HG02610 (cell line): Measurements from ENCODE around the gene LPP.

ENCODE experiments used
- ATAC-seq: cut with Tn5 transposase; IDR thresholded peaks from one replicate; pipeline ENCODE4 v1.9.1; 2021; ENCODE audit warnings: mild to moderate bottlenecking, moderate library complexity; ENCODE audit not compliant: unreplicated experiment

Gene LPP

GRCh38 chr3:188761439-188761838, 607.5 kb downstream of the LPP start:
- no peak for ATAC-seq

DNA sequence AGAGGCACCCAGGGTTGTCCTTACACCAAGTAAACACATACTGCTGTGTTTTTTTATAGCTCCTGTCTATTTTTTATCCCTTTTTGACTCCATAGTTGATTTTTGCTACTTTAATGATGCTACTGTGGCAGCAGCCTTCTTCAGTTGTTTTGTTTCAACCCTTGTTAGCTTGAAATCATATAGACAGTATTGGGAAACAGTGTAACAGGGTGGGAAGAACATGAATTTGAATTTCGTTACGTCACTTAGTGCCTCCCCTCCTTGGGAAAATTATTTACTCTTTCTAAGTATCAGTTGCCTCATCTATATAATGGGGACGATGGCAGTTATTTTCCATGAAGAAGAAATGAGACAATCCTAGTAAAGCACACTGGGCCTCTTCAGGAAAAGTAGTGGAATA, 608.0 kb downstream of the LPP start:
- no peak for ATAC-seq

DNA sequence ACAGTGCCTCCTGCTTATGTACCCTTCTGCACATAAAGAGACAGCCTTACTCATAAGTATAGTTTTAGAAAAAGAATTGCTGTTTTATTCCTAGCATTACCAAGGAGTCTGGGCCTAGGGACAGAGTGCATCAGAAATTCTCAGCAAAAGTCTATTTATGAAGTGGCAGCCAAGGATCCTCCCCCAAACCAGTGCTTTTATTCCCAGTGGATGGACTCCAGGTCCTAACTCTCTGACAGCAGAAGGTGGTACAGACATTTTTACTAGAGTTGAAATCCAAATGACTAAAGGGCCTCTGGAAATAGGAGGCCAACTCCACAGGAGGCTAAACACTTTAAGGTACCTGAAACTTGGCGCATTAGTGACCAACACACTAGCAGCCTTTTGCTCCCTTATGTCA, 610.7 kb downstream of the LPP start:
- ATAC-seq: no peak

- no peak for ATAC-seq
Observed at GRCh38 chr3:188769831-188770230, 615.9 kb downstream of the LPP start.

DNA sequence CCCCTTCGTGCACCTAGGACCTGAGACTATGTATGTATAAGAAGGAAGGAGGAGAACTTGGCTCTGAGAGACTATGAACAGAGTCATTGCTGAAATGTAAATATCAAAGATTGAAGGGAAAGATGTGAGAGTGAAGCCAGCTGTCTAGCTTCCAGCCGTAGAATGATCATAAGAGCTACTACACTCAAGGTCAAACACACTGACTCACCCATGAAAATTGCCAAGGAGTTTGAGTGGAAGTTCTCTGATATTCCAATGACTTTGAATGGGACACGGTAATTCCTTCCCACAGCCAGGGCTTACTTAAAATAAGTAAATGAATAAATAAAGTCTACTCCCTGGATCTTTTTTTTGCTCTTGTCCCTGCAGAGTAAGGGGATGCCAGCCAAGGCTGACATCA, 618.9 kb downstream of the LPP start:
- ATAC-seq: no peak

DNA sequence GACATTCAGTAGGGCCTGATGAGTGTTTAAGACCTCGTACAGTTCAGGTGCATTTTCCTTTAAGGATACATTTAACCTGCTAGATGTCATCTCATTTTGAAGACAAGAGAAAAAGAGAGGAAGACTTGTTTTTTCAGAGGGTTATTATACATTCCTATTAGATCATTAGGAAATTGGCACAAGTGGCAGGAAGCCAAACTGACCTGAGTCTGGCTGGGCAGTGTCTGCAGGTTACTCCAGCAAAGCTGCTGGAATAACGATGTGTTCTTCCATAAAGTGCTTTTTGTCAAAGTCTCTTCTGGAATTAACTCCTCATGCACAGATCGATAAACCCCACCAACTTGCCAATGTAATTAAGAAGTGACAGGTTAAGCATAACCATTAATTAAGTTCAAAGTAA, 621.5 kb downstream of the LPP start:
- no peak for ATAC-seq

GRCh38 chr3:188776447-188776846, 622.5 kb downstream of the LPP start:
- no peak for ATAC-seq

- no peak for ATAC-seq
Observed at GRCh38 chr3:188778091-188778852, 624.3 kb downstream of the LPP start.

DNA sequence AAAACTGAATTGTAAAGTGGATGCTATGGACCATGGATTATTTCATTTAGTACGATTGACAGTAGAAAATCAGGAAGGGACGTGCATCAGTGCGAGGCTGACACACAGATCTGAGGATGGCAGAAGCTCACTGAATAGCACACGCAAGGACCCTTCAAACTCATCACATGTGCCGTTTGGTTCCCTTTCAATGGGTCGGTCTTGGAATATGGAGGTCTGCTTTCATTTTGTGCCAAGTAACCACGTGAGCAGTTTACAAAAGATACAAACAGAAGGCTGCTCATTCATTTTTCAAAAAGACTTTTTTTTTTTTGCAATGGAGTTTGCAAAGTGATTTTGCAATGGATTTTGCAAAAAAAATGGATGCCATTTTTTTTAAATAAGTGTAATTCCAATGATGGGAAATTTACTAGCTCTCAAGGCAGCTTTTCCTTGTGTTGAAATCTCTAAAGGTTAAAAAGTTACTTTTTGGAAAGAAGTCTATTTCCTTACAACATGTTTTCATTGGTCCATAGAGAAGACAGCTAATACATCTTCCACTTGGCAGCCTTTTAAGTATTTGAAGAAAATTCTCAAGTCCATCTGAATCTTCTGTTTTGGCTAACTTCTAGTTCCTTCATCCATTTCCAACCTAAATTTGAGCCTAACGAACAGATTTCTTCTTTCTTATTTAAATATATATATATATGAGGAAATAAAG, 625.5 kb downstream of the LPP start:
- no peak for ATAC-seq

DNA sequence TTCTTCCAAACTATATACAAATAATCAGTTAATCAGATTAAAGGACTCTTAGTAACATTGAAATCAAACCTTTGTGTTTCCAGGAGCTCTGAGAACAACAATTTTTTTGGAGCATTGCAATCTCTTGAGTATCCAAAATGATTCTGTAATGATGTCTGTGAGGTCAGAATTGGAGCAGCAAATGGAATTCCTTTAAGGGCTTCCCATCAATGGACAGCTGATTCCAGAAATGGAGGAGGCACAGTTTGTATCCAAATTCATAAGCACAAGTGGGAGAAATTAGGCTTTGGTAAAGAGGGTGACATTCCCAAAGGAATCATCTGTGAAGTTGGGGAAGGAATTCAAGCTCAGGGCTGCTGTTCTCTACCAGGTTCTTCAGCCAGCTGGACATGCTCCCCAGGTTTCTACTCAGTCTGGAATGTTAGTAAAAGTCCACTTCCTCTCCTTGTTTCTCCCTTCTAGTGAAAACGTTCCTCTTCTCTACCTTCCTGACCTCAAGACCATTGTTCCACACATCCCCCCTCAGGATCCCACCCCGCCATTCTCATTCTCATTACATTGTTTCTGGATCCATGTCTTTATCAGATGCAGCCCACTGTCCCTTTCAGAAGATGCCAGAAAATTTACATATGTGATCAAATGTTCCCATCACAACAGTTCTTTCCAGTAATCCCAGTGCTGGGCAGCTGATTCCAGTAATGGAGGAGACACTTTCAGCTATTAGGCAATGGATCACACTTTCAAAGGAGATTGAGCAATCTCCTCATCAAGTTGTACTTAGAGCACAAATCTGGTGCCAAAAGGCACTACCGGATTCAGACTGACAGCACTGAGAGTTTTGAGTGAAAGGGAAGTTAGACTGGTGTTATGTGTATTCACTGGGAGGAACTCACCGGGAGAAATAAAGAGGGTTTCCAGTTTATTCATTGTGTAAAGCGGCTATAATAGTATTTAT, 626.5 kb downstream of the LPP start:
- no peak for ATAC-seq

DNA sequence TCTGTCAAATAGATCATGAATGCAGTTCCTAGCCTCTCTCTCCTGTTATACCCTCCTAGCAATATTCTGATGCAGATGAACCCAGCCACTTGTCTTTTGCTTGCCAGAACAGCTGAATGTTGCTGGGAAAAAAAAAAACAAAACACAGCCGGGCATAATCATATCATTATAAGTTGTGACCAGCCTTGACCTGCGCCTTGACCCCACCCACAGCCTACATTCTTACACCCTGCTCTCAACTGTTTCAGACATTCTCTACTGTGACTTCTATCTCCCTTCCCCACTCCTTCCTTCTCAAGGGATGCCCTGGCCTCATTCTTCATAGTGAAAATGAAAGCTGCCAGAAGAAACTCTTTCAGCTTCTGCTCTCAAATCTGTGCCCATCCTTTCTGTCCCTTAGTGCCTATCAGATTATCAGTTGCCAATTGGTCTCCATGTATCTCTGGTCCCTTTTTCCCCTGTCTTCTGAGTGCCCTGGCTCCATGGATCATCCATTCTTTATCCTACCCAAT, 628.7 kb downstream of the LPP start:
- ATAC-seq: no peak

- no peak for ATAC-seq
Observed at GRCh38 chr3:188786424-188786823, 632.5 kb downstream of the LPP start.

- ATAC-seq: no peak
Observed at GRCh38 chr3:188788621-188789081, 634.7 kb downstream of the LPP start.

GRCh38 chr3:188789251-188789650, 635.3 kb downstream of the LPP start:
- ATAC-seq: no peak

GRCh38 chr3:188791311-188791710, 637.4 kb downstream of the LPP start:
- ATAC-seq: no peak

DNA sequence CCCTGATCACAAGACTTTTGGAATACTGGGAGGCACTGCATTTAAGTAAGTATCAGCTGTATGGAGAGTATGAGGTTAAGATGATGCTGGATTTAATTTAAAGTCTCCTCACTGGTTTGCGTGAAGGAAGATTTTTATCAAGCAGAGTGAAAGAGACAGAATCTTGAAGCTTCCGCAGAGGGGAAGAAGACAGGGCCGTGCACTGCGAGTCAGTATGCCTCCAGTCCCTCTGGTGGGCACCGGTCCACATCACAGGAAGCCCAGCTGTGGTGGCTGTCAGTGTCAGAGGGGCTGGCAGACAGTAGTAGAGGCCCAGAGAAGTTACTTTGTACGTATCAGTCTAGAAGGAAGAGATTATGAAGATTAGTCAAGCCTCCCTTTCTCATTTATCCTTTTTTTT, 638.8 kb downstream of the LPP start:
- ATAC-seq: no peak

DNA sequence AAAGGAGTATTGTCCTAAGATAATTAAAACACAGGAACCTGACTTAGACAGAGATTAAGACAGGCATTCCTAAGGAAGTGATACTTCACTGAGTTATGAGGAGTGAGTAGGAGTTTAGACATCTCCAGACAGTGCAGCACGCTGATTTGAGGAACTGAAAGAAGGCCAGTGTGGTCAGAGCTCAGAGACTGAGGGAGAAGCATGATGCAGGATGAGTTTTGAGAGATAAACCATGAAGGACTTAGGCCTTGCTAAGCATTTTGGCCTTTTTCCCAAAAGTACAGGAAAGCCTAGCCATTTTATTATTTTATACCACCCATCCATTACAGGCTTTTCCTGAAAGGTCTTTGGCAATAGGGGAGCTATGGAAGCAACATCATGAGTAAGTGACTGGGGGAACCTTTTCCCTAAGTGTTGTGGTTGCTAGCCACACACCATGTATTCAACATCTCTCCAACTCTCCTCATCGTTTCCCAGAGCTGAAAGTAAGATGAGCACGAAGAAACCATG, 642.2 kb downstream of the LPP start:
- no peak for ATAC-seq

DNA sequence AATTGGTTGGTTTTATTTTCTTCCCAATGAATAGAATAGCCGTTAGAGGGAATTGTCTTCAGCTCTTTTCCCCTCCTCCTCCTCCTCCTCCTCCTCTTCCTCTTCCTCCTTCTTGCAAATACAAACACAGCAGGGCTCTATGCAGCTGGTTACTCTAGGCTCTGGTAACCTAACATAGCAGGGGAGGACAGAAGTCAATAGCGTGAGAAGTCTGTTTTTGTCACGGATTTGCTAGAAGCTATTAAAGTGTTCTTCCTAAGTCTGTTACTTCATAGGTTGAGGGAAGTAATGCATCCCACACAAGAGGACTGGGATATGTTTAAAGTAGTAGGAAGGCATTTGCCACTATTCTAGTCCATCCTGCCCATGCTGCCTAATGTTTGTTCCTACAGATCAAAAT, 643.1 kb downstream of the LPP start:
- no peak for ATAC-seq

- ATAC-seq: no peak
Observed at GRCh38 chr3:188798556-188799145, 644.7 kb downstream of the LPP start.

- ATAC-seq: no peak
Observed at GRCh38 chr3:188801393-188801792, 647.4 kb downstream of the LPP start.

DNA sequence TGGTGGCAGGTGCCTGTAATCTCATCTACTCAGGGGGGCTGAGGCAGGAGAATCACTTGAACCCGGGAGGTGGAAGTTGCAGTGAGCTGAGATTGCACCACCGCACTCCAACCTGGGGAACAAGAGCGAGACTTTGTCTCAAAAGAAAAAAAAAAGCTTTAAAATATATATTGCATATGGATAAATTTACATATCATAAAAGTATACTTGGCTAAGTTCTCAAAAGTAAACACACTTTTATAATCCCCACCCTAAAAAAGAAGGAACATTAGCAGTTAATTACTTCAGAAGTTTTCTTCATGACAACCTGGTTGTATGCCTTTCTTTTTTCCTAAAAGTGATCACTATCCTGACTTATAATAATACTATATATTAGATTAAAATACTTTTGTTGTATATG, 648.7 kb downstream of the LPP start:
- no peak for ATAC-seq
